Stimulated activated CD4-positive, alpha-beta T cell treated with anti-CD3 and anti-CD28 coated beads, TNF-alpha, amount 100 ng/mL, for 1 hour (primary cell): ENCODE results near the gene NPC1L1.

ENCODE experiments used
- DNase-seq, 3 donors: peaks; one replicate each; pipeline ENCODE4 v3.0.0-alpha.2; 2020; ENCODE audit warnings: low read depth in 3 of 3, low spot score in 1 of 3

The NPC1L1 gene

DNA sequence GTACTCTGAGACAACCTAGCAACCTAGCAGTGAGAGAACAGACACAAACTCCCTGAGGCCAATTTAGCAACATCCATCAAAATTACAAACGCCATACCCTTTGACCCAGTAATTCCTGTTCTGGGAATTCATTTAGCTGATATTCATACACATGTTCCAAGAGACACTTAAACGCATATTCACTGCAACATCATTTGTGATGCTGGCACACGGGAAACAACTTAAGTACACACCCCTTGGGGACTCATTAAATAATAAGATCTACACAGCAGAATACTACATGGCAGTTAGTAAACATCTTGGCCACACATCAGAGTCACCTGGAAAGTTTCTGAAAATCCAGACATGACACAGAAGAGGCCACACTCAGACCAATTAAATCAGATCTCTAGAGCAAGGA is 68.3 kb downstream of the NPC1L1 start:
- DNase-seq, result no peak

DNA sequence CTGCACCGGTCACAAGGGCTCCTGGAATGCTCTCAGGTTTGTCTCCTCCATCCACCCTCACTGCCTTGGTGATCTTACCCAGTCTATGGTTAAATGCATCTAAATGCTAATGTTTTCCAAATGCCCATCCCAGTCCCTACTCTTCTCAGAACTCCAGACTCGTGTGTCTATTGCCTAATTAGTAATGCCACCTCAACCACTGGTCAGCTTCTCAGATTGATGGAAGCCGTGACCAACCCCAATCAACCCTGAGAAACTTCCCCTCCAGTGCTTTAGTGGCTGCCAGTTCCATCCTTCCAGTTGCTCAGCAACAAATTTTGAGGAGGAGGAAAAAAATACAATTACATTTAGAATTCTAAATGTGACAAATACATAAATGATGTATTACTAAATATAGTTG is 69.3 kb downstream of the NPC1L1 start:
- no peak for DNase-seq

DNA sequence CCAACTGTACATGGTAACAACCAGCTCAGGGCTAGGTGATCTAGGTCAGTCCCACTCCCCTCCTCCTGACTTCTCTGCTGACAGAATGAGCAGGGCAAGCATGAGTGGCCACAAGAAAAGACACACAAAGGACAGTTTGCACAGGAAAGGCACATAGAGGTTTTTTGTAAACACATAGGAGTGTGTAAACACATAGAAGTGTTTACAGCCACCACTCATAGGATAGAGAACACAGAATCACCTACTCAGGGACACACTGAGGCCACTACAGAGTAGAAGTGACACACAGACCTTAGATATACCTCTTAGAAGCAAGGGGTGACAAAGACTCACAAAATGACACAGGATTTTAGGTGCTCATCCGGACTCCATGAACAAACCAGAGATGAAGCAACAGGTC is 69.7 kb downstream of the NPC1L1 start:
- DNase-seq, result no peak

DNA sequence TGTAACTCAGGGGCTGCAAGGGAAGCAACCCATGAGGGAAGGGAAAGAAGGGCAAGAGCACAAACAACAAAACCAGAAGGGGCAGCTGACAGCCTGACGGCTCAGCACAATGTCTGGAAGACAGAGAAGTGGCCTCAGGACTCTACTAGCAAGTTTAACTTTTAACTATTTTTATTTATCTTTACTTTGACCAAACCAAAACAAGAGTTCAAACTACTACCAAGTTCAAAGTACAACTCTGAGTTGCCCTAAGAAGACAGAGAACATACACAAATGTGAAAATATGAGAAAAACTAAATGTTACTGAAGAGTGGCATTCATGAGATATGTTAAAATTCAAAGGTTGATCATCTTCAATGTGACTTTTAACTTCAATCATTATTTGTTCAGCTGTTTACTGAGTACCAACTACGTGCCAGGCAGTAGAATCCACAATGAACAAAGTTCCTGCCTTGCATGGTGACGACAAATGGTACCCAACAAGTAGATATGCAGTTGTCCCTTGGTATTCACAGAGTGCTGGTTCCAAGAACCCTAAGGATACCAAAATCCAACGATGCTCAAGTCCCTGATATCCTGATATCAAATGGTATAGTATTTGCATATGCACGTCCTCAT is 70.4 kb downstream of the NPC1L1 start:
- DNase-seq, result no peak

DNA sequence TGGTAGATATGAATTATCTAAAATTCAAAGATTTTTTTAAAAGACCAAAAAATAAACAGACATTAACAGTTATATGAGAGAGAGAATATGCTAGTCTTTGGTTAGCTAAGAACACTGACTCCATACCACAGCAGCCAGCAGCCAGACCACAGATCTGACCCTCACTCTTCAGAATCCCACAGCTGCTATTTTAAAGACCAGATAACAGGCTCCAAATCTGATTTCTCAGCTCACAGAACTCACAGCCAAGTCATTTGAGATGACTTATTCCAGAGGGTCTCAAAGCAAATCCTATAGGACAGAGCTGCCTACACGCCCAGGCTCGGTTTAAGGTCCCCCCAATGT is 71.0 kb downstream of the NPC1L1 start:
- DNase-seq, result no peak

DNA sequence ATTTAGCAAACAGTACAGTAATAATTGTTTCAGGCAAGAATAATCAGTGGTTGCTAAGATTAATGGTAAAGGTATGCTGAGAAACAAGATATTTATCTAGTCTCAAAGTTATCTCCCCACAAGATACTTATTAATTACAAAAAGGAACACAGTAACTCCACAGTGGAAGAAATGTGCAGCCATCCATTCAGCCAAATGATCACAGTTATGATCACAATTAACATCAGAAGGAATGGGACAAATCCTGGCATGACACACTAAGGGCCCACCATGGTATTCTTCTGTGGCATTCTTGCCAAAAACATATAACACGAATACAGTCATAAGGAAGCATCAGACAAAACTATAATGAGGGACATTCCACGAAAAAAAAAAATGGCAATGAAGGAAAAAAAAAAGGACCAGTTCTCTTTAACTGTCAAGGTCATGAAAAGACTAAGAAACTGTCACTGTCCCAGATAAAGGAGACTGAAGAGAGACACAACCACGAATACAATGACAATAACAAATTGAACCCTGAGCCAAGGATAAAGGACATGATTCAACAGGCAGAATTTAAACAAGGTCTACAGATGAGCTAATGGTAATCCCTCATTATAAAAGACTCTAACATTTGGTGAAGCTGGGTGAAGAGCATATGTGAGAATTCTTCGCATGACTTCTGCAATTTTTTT is 71.5 kb downstream of the NPC1L1 start:
- no peak for DNase-seq

DNA sequence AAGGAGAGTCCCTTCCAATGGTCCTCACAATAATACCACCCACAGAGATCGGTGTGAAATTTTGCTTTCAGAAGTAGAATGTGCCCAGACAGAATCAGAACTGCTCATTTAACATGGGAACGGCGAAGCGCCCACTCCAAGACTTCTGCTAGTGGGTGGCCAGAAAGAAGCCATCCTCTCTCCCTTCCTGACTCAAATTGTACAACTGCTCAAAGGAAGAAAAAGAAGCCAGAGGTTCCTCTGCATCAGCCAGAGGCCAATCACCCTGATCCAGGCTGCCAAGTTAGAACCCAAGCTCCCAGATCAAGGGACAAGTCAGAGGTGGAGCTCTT is 73.9 kb downstream of the NPC1L1 start:
- no peak for DNase-seq

DNA sequence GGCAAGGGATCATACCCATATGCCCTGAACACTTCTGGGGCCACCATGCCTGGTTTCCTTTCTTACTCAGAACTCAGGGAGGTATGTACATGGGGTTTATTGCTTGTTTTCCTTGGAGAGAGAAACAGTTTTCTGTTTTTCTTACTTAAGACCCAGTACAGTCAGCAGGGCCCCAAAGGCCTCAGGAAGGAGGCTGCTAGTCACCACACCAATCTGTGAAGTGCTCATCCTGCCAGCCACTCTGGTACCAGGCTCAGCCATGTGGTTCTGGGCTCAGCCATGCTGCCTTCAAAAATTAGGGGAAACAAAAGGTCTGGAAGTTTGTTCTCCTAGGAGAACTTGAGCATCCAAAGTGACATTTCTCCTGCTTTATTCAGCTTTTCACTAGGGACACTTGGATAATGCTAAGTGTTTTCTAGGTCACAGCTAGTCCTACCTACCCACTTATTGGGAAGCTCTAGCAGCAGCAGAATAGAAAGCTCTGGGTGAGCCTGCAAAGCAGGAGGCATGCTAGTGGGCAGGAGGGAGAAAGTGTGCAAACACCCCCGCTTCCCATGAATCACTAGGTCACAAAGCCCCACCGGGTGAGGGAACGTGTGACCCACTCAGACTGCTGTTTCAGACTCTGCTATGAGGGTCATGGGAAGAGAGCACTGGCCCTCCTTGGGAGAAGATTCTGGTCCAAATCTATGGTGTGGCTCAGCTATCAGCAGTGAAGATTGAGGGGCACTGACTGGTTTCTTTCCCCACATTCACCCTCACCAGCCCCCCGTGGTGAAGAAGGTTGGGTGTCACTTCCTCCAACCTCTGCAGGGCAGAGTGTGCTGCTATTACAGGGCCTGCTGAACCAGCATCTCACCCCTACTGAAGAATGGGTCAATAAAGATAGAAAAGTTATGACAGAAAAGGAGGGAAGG is 74.6 kb downstream of the NPC1L1 start:
- DNase-seq, result no peak

DNA sequence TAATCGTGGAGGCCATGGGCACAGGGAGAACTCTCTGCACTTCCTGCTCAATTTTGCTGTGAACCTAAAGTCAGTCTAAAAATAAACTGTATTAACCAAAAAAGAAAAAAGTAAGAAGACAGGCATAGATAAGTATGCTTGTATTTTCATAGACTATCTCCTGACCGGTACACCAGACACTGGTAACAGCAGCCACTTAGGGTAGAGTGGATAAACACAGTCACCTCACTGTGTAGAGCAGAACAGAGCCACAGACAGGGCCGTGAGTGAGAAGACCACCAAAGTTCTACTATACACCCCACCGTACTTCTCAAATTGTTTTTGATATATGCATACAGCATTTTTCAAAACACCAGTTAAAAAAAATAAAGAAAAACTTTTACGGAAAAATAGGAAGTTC is 75.6 kb downstream of the NPC1L1 start:
- no peak for DNase-seq

DNA sequence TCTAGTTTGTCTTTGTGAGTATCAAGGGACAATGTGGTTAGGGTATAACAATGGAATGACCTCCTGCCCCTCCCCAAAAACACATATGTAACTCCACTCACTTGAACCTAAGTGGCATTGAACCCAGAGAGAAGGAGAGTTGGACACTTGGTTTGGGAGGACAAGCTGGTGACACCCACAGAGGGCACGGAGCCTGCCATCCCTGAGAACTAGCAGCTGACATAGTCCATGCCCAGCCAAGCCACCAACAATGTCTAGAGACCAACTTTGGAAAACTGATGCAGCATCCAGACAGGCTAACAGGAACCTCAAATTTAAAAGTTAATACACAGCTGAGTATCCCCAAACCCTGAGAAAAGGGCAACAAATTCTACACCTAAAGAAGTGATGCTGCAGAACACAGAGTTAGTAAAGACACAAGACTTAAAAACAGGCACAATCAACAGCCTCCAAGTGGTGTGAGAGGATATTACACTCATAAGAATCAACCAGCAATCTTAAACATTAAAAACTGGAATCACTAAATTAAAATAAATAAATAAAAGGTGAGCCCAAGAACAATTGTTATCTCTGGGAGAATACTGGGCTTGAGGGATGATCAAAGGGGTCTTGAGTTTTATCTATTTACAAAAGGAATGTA is 77.8 kb downstream of the NPC1L1 start:
- no peak for DNase-seq
